DMS153 treated with DMSO at 0.1 percent for 48 hours (cell line): ENCODE results near the gene GAS2L1.

Experiments
- DNase-seq: peaks from one replicate; lab custom pipeline; 2025; ENCODE audit not compliant: unreplicated experiment; lab: John Stamatoyannopoulos, UW

GAS2L1 gene

DNA sequence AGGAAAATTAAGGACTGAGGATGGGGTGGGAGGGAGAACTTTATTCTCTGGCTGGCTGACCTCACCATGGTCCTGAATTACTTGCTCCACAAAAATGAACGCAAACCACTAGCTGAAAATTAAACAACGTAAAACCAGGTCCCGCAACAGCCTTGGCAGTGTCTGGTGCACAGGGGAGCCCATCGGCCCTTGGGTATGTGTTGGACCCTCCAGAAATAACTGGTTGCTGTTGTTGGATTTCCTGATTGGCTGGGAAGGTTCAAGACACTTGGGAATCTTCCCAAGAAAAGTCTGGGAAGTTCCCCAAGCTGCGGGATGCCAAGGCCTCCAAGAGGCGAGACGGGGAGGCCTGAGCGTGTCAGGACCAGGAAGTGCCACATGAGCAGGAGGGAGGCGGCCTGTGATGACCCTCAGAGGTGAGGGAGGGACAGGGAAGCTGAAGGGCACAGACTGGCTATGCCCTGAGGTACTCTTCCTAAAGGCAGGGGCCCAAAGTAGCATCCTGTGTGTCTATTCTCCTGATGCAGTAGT lies 19.4 kb downstream of the GAS2L1 start:
- DNase-seq: no peak

- no peak for DNase-seq
These were observed 20.0 kb downstream of the GAS2L1 start for GRCh38 chr22:29326481-29326880.

DNA sequence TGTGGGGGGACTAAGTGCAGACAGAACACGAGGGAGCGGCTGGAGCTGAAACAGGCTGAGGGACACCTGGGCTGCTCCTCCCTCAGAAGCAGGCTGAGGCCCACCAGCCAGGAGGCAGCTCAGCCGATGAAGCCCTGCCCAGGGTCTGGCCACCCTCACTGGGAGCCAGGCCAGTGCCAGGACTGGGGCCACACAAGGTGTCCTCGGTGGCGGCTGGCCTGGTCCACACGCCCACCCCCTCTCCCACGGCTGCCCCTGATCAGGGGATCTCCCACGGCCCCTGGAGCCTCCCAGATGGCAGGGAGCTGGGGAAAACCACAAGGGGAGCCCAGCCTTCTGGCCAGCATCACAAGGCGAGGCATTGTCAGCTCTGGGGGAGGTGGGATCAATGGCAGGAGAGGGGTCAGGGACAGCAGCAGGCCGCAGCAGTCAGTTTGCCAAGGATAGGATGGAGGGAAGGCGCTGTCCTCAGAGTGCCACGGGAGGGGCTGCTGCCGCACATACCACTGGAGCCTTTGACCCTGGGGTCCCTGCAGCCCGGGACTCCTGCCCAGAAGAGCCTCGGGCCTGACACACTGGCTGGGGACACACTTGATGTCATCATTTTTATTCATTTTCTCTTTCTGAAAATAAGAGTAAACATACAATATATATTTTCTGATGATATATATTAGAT lies 20.8 kb downstream of the GAS2L1 start:
- no peak for DNase-seq

- DNase-seq: no peak
These were observed 21.6 kb downstream of the GAS2L1 start for GRCh38 chr22:29328055-29328454.

DNA sequence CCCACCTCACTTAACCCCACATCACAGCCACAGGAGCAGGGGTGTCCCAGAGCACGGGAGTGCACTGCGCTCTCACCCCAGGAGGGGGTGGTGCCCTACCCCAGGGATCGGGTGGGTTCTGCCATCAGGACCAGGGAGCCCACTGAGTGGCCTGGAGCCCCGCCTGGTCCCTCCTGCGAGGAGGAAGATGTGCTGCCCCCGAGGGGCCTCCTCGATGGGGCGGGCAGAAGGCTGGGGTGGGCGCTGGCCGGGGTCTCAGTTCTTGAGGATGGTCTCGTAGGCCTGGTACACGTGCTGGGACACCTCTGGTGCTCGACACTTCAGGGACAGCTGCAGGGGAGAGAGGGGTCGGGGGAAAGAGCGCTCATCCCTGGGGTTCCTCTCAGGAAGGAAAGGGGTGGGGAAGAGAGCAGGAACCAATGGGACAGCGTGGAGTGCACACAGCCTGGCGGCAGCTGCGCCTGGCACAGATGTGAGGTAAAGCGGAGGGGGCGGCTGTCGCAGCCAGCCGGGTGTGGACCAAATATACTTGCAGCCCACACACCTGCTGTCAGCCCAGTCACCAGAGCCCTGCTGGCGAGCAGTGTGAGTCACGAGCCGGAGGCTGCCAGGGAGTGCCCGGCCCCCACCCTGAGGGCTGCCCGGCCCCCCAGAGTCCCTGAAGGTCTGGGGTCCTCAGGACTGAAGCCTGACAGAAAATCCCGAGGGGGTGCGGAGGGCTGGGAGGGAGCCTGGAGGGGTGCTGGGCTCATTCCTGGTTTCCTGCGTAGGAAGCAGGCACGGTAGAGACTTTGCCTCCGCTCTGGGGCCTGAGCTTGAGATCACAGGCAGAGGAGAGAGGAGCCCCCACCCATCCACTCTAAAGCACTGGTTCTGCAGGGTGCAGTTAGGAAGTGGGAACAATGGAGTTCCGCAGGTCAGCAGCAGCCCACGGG lies 22.4 kb downstream of the GAS2L1 start:
- no peak for DNase-seq

DNA sequence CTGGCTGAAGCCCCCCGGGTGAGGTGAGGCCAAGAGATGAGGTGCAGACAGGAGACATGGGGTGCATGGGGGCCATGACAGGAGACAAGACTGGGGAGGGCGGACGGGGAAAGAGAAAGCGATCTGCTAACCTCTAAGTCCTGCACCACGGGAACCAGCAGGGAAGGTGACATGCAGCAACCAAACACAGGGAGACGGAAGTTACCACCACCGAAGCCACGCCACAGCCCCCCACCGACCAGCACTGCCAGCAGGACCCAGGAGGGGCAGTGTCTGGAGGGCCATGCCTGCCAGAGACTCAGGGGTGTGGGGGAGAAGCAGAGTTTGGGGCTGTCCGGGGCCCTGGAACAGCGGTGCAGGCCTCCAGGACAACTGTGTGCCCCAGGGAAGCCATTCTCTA lies 23.1 kb downstream of the GAS2L1 start:
- no peak for DNase-seq

DNA sequence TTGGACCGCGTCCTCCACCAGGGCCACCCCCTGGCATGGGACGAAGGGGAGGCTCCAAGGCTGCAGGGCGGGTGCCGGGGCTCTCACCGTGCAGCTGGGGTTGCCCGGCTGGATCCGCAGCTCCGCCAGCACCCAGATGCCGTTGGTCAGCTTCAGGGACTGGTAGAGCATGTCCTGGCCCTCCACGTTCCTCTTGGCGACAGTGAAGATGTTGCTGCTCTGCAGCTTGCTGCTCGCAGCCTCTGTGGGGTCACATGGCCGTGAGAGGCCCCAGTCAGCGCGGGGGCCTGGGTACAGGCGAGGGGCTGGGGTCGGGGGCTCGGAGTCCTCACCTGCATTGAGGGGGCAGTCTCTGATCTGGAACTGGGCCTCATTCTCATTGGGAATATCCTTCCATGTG lies 23.8 kb downstream of the GAS2L1 start:
- no peak for DNase-seq

GRCh38 chr22:29330753-29331152 lies 24.3 kb downstream of the GAS2L1 start:
- DNase-seq: peak; percentile 92

GRCh38 chr22:29331213-29331612 lies 24.8 kb downstream of the GAS2L1 start:
- DNase-seq: no peak

DNA sequence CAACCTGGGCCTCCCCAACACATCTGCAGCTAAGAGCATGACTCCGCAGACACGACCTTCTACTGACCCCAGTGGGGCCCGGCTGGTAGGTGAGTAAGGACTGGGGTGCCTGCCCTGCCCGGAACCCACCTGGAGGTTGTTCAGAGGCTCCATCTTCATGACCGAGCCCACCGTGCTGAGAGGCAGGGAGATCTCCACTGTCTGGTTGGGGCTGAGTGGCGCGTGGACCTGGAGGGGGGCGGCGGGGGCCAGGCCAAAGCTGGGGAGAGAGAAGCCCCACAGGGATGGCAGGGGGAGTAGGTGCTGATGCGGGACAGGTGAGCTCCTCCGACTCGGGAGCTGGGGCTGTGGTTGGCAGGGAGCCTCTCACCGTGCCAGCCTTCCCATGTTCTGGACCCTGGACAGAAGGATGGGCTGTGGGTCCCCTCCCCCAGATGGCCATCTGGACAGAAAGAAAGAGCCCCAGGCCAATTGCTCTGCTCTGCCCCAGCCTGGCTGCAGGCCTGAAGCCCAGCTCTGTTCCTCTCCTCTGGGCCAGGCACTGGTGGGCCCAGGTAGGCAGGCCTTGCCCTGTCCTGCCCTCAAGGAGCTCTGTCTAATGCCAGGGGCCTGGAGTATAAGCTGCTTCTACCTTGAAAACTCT lies 25.3 kb downstream of the GAS2L1 start:
- no peak for DNase-seq

- DNase-seq: no peak
These were observed 26.5 kb downstream of the GAS2L1 start for GRCh38 chr22:29332886-29333496.

DNA sequence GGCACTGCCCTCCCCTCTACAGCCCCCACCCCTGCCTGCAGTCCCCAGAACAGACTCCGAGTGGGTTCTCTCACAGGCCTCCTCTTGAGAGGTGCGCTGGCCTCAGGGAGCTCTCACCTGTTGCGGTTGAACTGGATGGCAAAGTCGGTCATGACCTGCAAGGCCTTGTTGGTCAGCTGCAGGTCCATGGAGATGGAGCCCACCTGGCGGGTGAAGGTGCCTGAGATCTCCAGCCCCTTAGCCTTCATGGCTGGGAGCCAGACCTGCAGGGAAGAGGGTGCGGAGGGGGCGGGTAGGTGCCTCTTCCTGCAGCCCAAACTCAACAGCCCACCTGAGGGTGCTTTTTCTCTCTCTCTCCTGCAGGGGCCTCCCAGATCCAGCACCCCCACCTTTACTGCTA lies 27.7 kb downstream of the GAS2L1 start:
- DNase-seq: no peak

DNA sequence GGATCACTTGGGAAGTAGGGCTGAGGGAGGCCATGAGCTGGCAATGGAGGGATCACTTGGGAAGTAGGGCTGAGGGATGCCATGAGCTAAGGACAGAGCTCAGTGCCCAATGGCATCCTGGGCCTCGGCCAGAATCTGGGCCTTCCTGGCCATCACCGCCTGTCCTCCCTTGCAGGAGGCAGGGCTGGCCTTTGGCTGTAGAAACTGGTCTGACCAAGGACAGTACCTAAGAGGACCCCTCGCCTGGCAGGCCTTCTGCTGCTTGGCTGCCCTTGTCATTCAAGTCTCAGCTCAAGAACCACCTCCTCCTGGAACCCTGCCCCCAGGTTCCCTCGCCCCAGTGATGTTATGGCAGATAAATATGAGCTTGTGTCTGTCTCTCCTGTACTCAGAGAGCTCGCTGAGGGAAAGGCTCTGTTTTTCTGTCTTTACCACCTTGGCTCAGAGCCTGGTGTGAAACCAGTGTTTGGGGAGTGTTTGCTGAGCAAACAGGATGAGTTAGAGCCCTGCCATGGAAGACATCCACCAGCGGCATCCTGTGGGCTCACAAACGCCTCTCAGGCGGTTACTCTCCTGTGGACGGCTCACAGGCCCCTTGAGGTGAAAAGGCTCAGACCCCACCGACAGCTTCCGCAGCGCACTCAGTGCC lies 28.4 kb downstream of the GAS2L1 start:
- no peak for DNase-seq

- DNase-seq: no peak
These were observed 29.2 kb downstream of the GAS2L1 start for GRCh38 chr22:29335656-29336055.

DNA sequence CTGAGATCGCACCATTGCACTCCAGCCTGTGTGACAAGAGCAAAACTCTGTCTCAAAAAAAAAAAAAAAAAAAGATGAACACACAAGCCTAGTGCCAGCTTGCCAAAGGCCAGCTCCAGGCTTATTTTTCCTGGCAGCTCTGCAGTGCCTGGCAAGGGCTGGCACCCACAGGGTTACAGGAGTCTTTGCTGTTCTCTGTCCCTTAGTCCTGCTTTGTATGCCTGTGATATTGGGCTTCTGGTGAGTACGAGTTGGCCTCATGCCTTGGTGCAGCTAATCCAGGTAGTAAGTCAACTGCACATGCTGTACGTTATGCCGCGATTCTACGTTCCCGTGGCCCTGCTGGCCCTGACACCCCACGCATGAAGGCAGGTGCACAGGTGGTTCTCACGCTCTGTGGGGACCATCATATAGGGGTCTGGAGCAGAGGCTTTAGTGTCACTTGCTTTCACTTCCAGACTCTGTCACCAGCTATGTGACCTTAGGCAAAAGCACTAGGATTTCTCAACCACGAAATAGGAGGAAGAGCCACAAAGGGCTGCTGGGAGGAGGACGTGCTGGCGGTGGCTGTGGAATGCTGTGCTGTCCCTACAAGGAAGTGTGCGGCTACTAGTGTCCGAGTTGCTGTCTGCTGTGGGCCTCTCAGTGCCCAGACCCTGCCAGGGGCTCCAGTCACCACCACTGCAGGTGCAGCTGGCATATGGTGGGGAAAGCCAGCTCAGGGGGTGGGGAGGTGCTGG lies 30.5 kb downstream of the GAS2L1 start:
- DNase-seq: no peak

DNA sequence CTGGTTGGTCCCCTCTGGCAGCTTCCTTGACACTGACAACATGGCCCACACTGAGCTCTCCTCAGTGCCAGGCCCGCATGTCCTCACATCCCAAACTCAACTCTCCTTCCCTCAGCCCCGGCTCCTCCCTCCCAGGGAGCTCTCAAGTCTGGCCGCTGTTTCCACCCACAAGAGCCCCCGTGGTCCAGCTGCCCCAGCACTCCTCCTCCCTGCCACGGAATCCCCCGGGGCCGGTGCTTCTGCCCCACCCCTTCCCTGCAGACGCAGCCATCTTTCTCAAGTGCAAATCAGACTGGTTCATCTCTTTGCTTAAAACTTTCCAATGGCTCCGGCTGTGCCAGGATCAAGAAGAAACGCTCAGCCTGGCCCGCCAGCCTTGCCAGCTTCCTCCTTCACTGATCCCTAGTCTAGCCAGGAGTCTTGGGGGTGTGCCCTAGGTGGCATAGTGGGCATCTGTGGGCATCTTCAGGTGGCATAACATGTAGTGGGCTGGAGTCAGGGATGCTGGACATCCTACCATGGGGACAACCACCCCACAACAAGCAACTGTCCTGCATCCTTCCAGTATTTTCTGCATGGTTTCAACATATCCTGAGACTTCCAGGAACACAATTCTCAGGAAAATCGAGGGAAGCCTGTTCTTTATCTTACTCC lies 31.3 kb downstream of the GAS2L1 start:
- no peak for DNase-seq

GRCh38 chr22:29338398-29338797 lies 31.9 kb downstream of the GAS2L1 start:
- no peak for DNase-seq

DNA sequence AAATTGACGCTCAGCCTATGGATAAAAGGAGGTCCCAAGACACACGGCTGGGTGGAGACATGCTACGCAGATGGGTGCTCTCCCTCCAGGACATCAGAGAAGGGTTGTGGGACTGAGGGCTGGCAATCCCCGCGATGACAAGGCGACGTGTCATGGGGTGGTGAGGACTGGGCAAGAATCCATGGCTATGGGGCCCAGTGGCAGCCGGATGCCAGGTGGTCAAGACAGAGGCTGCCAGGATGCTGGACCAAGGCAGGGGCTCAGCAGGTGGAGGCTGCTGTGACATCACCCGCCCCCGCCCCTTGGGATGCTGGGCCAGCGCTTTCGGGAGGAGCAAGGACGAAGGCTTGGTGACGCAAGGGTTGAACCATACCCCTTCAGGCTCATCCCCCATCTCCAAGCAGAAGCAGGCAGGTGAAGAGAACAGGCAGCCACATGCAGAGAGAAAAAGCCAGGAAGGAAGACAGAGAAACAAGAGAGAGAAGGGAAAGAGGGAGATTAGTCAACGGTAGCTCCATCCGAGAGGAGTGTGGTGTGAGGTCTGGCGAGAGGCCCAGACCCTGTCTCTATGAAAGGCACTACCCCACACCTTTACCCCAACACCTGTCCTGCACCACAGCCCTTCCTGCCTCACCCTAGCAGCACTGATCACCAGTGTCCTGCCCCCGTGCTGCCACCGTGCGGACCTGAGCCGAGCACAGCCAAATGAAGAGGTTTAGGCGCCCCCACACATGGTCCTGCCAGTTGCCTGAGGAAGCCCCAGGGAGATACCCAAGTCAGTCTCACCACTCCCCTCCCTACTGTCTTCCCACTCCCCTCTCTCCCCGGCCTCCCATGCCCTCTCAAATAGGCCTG lies 33.2 kb downstream of the GAS2L1 start:
- no peak for DNase-seq

DNA sequence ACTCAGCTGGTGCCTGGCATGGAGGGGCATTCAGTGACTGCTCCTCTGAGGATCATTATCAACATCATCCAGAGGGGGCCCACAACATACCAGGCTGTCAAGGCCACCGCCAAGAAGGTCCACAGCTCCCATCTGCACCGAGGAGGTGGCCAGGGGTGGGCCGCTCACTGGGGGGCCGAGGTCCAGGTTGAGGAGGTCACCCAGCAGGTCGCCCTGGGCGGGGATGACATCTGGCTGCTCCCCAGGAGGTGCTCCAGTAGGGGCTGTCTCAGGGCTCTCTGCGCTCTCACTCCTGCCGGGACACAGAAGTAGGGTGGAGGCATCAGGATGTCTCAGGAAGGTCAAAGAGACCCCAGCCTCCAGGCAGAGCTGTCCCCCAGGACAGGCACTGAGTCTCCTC lies 34.1 kb downstream of the GAS2L1 start:
- DNase-seq: no peak
